NCI-H2029 (cell line): ENCODE measurements around the gene SERPINE1.
A peak's percentile ranks its signal among the peaks of the same experiment; 100 is the strongest.

Source experiments
- DNase-seq: peaks from one replicate; lab custom pipeline; 2025; lab: John Stamatoyannopoulos, UW

Gene SERPINE1

GRCh38 chr7:101156866-101157589 lies 30.1 kb downstream of the SERPINE1 start:
- DNase-seq: no peak

- DNase-seq: no peak
These were observed 33.1 kb downstream of the SERPINE1 start for GRCh38 chr7:101159696-101160674.

GRCh38 chr7:101160910-101161309 lies 34.0 kb downstream of the SERPINE1 start:
- no peak for DNase-seq

- DNase-seq: no peak
These were observed 35.0 kb downstream of the SERPINE1 start for GRCh38 chr7:101161692-101162471.

- peak; percentile 58 for DNase-seq
These were observed 35.8 kb downstream of the SERPINE1 start for GRCh38 chr7:101162551-101163278.

GRCh38 chr7:101163279-101164070 lies 36.6 kb downstream of the SERPINE1 start:
- peak; percentile 61 for DNase-seq

GRCh38 chr7:101164071-101164840 lies 37.4 kb downstream of the SERPINE1 start:
- no peak for DNase-seq

GRCh38 chr7:101165075-101165957 lies 38.4 kb downstream of the SERPINE1 start, which contains the start of gene VGF:
Gene VGF, minus strand, starts transcription at chr7:101165569. Its CDS starts 726 bp downstream, at chr7:101164843.
- peak; percentile 91 for DNase-seq

GRCh38 chr7:101165958-101166647 lies 39.2 kb downstream of the SERPINE1 start:
- DNase-seq: no peak

- no peak for DNase-seq
These were observed 39.7 kb downstream of the SERPINE1 start for GRCh38 chr7:101166648-101166908.

- no peak for DNase-seq
These were observed 40.2 kb downstream of the SERPINE1 start for GRCh38 chr7:101166909-101167644.

- DNase-seq: no peak
These were observed 40.9 kb downstream of the SERPINE1 start for GRCh38 chr7:101167645-101168411.

- DNase-seq: no peak
These were observed 41.6 kb downstream of the SERPINE1 start for GRCh38 chr7:101168412-101169049.

GRCh38 chr7:101169110-101169837 lies 42.4 kb downstream of the SERPINE1 start:
- no peak for DNase-seq

GRCh38 chr7:101169838-101170551 lies 43.1 kb downstream of the SERPINE1 start:
- DNase-seq: peak; percentile 35
